Measurements from ENCODE around the gene RAB18. TPM values are rescaled to one million over a fixed set of nuclear protein-coding genes. Genes with fewer than 3 reads are reported as not detected.

RAB18 gene
- total and polyA plus RNA-seq, 2 experiments from 2014 or later, result 35.5 to 77.2 TPM

GRCh38 chr10:27537787-27538186 is 33.7 kb downstream of the RAB18 start:
- ATAC-seq, result no peak
- H2AFZ ChIP-seq, result no peak overlapping the region
- H3K27me3 Mint-ChIP-seq (ENCODE audit: insufficient read depth, low read depth, poor library complexity), result no peaks in the 10 kb centered on the region

More at GRCh38 chr10:27537787-27538186, 33.7 kb downstream of the RAB18 start:
- H3K4me1 Mint-ChIP-seq, result no peaks in the 10 kb centered on the region; the same call in 2 of the 3 replicates
- Histone ChIP-seq H3F3A (replicated peaks; ENCODE audit: low read depth) (no peaks in the 10 kb centered on the region), H3K79me2 (replicated peaks; ENCODE audit: insufficient read depth) (no peaks in the 10 kb centered on the region), H3K27me3 (ENCODE audit: insufficient read depth) (no peaks in the 10 kb centered on the region), H3K36me3 (ENCODE audit: insufficient read depth) (no peaks in the 10 kb centered on the region), H3K4me1 (ENCODE audit: insufficient read depth) (0 out of 2 replicates have a peak, but pooled peaks cover 4% of the 10 kb centered on the region), H3K4me2 (no peak overlapping the region), H3K27ac (ENCODE audit: low read depth) (no peak overlapping the region), H3K9me2 (ENCODE audit: insufficient read depth) (no peaks in the 10 kb centered on the region), H4K20me1 (replicated peaks; ENCODE audit: insufficient read depth) (no peaks in the 10 kb centered on the region), H3K4me3 (no peak overlapping the region)
- H3K36me3 Mint-ChIP-seq (ENCODE audit: low read depth), result peaks cover 6% of the 10 kb centered on the region; the same call in 2 of the 3 replicates
- no peaks in the 10 kb centered on the region for H3K9me3 Mint-ChIP-seq
- H3K4me3 Mint-ChIP-seq, result no peak overlapping the region
- no peak for DNase-seq (ENCODE audit: low spot score)
- TF ChIP-seq ZNF114 (CRISPR knock-in tag; IDR thresholded peaks at IDR 0.05), result no peak
- TF ChIP-seq ZNF462 (CRISPR knock-in tag; IDR thresholded peaks at IDR 0.05), result no peak
- TF ChIP-seq EZH2 (IDR thresholded peaks at IDR 0.05; ENCODE audit: low read depth, unreplicated experiment), result no peak
- TF ChIP-seq REST (IDR thresholded peaks at IDR 0.05; ENCODE audit: unreplicated experiment), result no peak
- TF ChIP-seq POLR2AphosphoS5 (IDR thresholded peaks at IDR 0.05; ENCODE audit: low read depth), result no peak
- TF ChIP-seq EZH2phosphoT487 (IDR thresholded peaks at IDR 0.05; ENCODE audit: unreplicated experiment), result no peak
- no peak for TF ChIP-seq JUNB (IDR thresholded peaks at IDR 0.05; ENCODE audit: unreplicated experiment)
- TF ChIP-seq ETS1 (IDR thresholded peaks at IDR 0.05), result no peak
- no peak for TF ChIP-seq STAT1 (IDR thresholded peaks at IDR 0.05; ENCODE audit: unreplicated experiment)
- TF ChIP-seq NANOG (IDR thresholded peaks at IDR 0.05; ENCODE audit: borderline replicate concordance), result no peak
- no peak for TF ChIP-seq CTCF (conservative IDR thresholded peaks at IDR 0.05; ENCODE audit: low read depth in 2 of 2)
- no peak for TF ChIP-seq CREB1 (CRISPR knock-in tag; IDR thresholded peaks at IDR 0.05; ENCODE audit: low read depth)
- TF ChIP-seq ZNF331 (CRISPR knock-in tag; IDR thresholded peaks at IDR 0.05; ENCODE audit: low read depth), result no peak
- no peak overlapping the region for H3K27ac Mint-ChIP-seq
